Measurements from ENCODE around the gene CCDC137.

GRCh38 chr17:81683584-81684441 lies 17.3 kb downstream of the CCDC137 start, which contains the start of the genes ARL16 and HGS:
- TF ChIP-seq CTCF (IDR thresholded peaks at IDR 0.05; ENCODE audit: insufficient read depth, low read length) (no peak), REST (IDR thresholded peaks at IDR 0.05; ENCODE audit: insufficient replicate concordance, low read depth) (no peak)
